ENCODE results near the gene ARNT2.

DNA sequence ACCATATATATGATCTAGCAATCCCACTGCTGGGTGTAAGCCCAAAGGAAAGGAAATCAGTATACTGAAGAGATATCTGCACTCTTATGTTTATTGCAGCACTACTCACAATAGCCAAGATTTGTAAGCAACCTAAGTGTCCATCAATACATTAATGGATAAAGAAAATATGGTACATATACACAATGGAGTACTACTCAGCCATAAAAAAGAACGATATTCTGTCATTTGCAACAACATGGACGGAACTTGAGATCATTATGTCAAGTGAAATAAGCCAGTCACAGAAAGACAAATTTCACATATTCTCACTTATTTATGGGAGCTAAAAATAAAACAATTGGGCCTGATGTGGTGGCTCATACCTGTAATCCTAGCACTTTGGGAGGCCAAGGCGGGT is 21.9 kb upstream of the ARNT2 start:
- no peak for TF ChIP-seq CTCF (IDR thresholded peaks at IDR 0.05)
- TF ChIP-seq POLR2A (IDR thresholded peaks at IDR 0.05), result no peak
